Right lobe of liver (tissue), 6 donors: Measurements from ENCODE around the gene CTTNBP2. TPM values are rescaled to one million over a fixed set of nuclear protein-coding genes. Genes with fewer than 3 reads are reported as not detected.

ENCODE experiments used
- ATAC-seq, 4 donors: fragments of 200-7000 bp; cut with Tn5 transposase; one replicate each; pipeline ENCODE4 v1.9.1; 2020; ENCODE audit warnings: mild to moderate bottlenecking in 4 of 4, moderate library complexity in 4 of 4
- DNase-seq, 3 donors: peaks; one replicate each; pipeline ENCODE4 v3.0.0-alpha.2; 2020
- H3K27ac ChIP-seq, 3 donors: fragments of 200-600 bp; one replicate each; pipeline ENCODE4 v1.8.0; 2022
- H3K27me3 ChIP-seq, 2 donors: fragments of 200-600 bp; one replicate each; pipeline ENCODE4 v1.8.0; 2022
- H3K36me3 ChIP-seq, 4 donors: fragments of 200-600 bp; sonication (generic) in 1 of 4; one replicate each; pipeline versions ENCODE4 v1.5.1 to v1.8.0; 2017 to 2022; ENCODE audit warnings: control low read depth in 1 of 4
- H3K4me1 ChIP-seq, 4 donors: fragments of 200-600 bp; sonication (generic) in 1 of 4; one replicate each; pipeline versions ENCODE4 v1.5.1 to v1.8.0; 2017 to 2022; ENCODE audit warnings: control low read depth in 1 of 4
- H3K4me3 ChIP-seq, 3 donors: fragments of 200-600 bp; one replicate each; pipeline ENCODE4 v1.8.0; 2022
- H3K9me3 ChIP-seq, 4 donors: fragments of 200-600 bp; sonication (generic) in 1 of 4; one replicate each; pipeline versions ENCODE4 v1.5.1 to v1.8.0; 2017 to 2022; ENCODE audit warnings: control low read depth in 1 of 4
- CTCF ChIP-seq, 4 donors: fragments of 200-600 bp in 3 of 4; fragments of 450-650 bp in 1 of 4; IDR thresholded peaks; one replicate each; pipeline versions ENCODE4 v1.5.1 to v1.8.0; 2016 to 2022; ENCODE audit warnings: antibody characterized with exemption in 4 of 4, mild to moderate bottlenecking in 2 of 4
- POLR2A ChIP-seq: fragments of 450-650 bp; IDR thresholded peaks from one replicate; pipeline ENCODE4 v1.6.1; 2017; ENCODE audit warnings: antibody characterized with exemption, mild to moderate bottlenecking
- WGBS: methylation state at CpG from one replicate; pipeline ENCODE4 v1.1.6; 2018; ENCODE audit warnings: low coverage, low lambda C conversion rate; ENCODE audit not compliant: insufficient coverage; ENCODE audit errors: missing lambda C conversion rate; 5-methylcytosine and 5-hydroxymethylcytosine counted together
- intact Hi-C, 2 donors: fragments of 100-400 bp; cut with DNase I; formaldehyde crosslinking; loops; one replicate each; pipeline versions ENCODE4 v1.11.2 to v1.14.1; 2022
- total RNA-seq, 6 experiments: library from RNA; depleted of rRNA in 2 of 6; stranded (reverse); fragments of >200 nt in 2 of 6; fragmentation: NEBNext Ultra II Directional in 3 of 6; extraction: Animal tissue kit (Norgen Biotek cat#: 25700) in 3 of 6; gene quantifications; one replicate each; pipeline versions ENCODE4 v1.1.0 to v1.2.4, GENCODE V29; 2016 to 2023
- donor health status: DM: no; HTN: yes; CAD: no.
- donor health status: DM: no; HTN: no; CAD: no.
- donor health status: DM: no; HTN: no; CAD: no.
- donor health status: DM: no; HTN: yes; CAD: no.
- donor health status: DM: no; HTN: yes; CAD: no.

Gene CTTNBP2
- total RNA-seq, 6 experiments from 2014 or later, result 0.31 to 3.0 (median 1.9) TPM

- intact Hi-C loops, result no loop called here
- Histone ChIP-seq H3K27ac (no peak overlapping the region), H3K36me3 (no peaks in the 10 kb centered on the region), H3K27me3 (no peaks in the 10 kb centered on the region), H3K9me3 (no peaks in the 10 kb centered on the region), H3K4me3 (no peak overlapping the region), H3K4me1 (peaks cover 0 to 5% (median 2%) of the 10 kb centered on the region in 4 donors)
- DNase-seq, result no peak
- WGBS, result 86% methylated on average over 7 of the region's 7 CpGs
- TF ChIP-seq CTCF (IDR thresholded peaks at IDR 0.05) (no peak), POLR2A (no peak)
- ATAC-seq, result no peak
Observed at GRCh38 chr7:117692338-117692737, 180.9 kb downstream of the CTTNBP2 start.

GRCh38 chr7:117690147-117690546 is 183.1 kb downstream of the CTTNBP2 start:
- H3K9me3 ChIP-seq, result no peaks in the 10 kb centered on the region
- no peak overlapping the region for H3K27ac ChIP-seq
- H3K4me3 ChIP-seq, result no peak overlapping the region
- ATAC-seq (no peak), DNase-seq (no peak)
- intact Hi-C loops, result no loop called here
- H3K27me3 ChIP-seq, result no peaks in the 10 kb centered on the region
- H3K4me1 ChIP-seq, result no peaks in the 10 kb centered on the region
- TF ChIP-seq POLR2A (no peak), CTCF (IDR thresholded peaks at IDR 0.05) (no peak)
- no peaks in the 10 kb centered on the region for H3K36me3 ChIP-seq
- 70% methylated on average over 2 of the region's 3 CpGs for WGBS

- TF ChIP-seq POLR2A (no peak), CTCF (IDR thresholded peaks at IDR 0.05) (no peak)
- H3K36me3 ChIP-seq, result no peaks in the 10 kb centered on the region
- H3K27ac ChIP-seq, result no peak overlapping the region
- ATAC-seq (no peak), DNase-seq (no peak)
- no peaks in the 10 kb centered on the region for H3K9me3 ChIP-seq
- no peaks in the 10 kb centered on the region for H3K4me1 ChIP-seq
- H3K4me3 ChIP-seq, result no peak overlapping the region
- intact Hi-C loops, result no loop called here
- H3K27me3 ChIP-seq, result no peaks in the 10 kb centered on the region
Observed at GRCh38 chr7:117689406-117689805, 183.8 kb downstream of the CTTNBP2 start.

GRCh38 chr7:117688126-117688525 is 185.1 kb downstream of the CTTNBP2 start:
- TF ChIP-seq CTCF (IDR thresholded peaks at IDR 0.05), result no peak
- TF ChIP-seq POLR2A, result no peak
- WGBS, result 100% methylated on average over 2 of the region's 2 CpGs
- intact Hi-C loops, result no loop called here

GRCh38 chr7:117686311-117686935 is 186.8 kb downstream of the CTTNBP2 start:
- Histone ChIP-seq H3K27ac (no peak overlapping the region), H3K4me3 (no peak overlapping the region), H3K9me3 (no peaks in the 10 kb centered on the region), H3K4me1 (peaks cover 0 to 3% (median 0%) of the 10 kb centered on the region in 4 donors), H3K36me3 (no peaks in the 10 kb centered on the region), H3K27me3 (no peaks in the 10 kb centered on the region)
- intact Hi-C loops, result no loop called here
- ATAC-seq, result no peak
- no peak for DNase-seq
- TF ChIP-seq POLR2A, result no peak
- no peak for TF ChIP-seq CTCF (IDR thresholded peaks at IDR 0.05)

More at GRCh38 chr7:117688126-117688525, 185.1 kb downstream of the CTTNBP2 start:
- H3K4me1 ChIP-seq, result peaks cover 0 to under 1% (median 0%) of the 10 kb centered on the region in 4 donors
- H3K4me3 ChIP-seq, result no peak overlapping the region
- no peaks in the 10 kb centered on the region for H3K27me3 ChIP-seq
- no peak for DNase-seq
- no peaks in the 10 kb centered on the region for H3K9me3 ChIP-seq
- no peak for ATAC-seq
- no peaks in the 10 kb centered on the region for H3K36me3 ChIP-seq
- H3K27ac ChIP-seq, result no peak overlapping the region
